Hematopoietic multipotent progenitor cell treated with erythropoietin and hydrocortisone succinate and interleukin-3 and kit ligand, for 4 days (in vitro differentiated cells): ENCODE data around the gene ZNF205.

ENCODE experiments used
- DNase-seq: peaks from one replicate; pipeline ENCODE4 v3.0.0-alpha.2; 2015

The ZNF205 gene

DNA sequence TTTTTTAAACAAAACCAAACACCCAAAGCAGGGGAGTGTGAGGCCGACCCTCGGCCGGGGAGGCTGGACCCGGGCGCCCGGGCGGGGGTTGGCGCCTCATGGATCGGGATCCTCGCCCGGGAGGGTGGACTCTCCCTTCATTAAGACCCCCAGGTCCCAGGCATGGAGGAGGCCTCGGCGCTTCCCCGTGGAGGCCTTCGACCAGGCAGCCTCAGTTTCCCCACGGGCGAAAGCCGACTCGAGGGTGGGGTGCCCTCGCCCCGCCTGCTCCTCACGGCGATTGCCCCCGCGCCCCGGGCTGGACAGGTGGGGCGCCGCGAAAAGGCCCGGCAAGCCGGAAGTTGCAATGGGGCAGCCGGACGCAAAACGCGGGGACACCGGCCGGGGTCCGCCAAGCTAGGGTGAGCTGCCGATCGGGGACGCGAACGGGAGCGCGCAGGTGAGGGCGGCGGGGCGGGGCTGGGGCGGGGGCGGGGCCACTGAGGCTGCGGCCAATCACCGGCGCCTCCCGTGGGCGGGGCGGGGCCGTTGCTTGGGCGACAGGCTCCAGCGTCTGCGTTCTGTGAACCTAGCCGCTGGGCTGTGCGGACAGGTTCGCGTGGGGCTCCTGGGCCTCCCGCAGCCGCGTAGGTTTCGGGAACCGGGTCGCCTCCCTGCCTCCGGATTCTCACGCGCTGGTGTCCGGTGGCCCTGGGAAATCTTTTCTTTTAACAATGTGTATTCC lies 6.0 kb upstream of the ZNF205 start:
- DNase-seq = peak; percentile 97

DNA sequence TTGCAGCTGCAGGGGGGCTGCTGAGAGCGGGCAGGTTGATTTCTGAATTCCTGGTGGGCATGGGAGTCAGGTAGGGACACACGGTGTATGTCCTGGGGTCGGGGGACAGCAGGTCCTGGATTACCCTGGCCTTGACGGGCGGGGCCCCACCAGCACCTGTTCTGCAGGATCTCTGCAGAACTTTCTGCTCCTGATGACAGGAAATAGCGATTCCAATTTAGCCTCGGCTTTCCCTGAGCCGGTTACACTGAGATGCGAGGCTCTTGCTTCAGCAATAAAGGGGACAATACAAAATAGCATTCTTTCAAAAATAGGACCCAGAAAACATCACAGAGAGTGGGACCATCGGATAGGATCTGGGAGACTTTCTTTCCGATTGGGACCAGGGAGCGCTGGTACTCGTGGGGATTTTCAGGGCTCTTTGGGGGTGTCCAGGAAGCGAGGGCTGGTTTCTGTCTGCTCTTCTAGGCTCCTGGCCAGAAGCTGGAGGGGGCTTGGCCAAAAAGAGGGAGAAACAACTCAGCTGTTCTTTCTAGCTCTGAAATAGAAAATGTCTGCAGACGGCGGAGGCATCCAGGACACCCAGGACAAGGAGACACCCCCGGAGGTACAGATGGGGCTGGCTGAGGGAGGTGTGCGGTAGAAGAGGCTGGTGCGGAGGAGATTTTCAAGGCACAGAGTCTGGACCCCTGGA lies 642 bp downstream of the ZNF205 start:
- no peak for DNase-seq

DNA sequence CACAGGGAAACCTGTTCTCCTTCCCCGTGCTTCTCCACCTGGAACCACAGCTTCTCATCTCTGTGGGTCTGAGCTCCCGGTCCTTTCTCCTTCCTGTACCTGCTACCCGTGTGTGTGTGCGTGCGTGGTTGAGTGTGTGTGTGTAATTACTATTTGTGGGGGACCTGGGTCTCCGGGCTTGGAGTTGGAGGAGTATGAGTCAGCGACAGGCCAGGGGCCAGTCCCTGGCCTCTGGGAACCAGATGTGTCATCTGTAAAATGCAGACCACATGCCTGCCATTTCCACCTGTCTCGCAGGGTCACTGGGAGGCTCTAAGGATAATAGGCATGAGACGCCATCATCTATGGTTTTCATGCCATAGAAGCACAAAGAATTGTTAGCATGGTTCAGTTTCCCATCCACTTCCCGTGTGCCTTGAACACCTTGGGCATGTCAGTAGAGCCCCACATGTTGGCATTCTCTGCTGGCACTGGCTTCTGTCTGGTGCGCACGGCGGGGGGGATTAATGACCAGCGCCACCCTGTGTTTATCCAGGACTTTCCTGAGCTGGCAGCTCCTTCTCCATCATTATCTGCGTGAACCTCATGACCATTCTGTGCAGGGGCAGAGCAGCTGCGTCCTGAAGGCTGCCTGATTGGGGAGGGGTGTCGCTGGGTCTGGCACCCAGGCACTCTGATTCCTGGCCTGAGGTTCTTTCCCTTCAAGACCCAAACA lies 1.5 kb downstream of the ZNF205 start:
- no peak for DNase-seq

DNA sequence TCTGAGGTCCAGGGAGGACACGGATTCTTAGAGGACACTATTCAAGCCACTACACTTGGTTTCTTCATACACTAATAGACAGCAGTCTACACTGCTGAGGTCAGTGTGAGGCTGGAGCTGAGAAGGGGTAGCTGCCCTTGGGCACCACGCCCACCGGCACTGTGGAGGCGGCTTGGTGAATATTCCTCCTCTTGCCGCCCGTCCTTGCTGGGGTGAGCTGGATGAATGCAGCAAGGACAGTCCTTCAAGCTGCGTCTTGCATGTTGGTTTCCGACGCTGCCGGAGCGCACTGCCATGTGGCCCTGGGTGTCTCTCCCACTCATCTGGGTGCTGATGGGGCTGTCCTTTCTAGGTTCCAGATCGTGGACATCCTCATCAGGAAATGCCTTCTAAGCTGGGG lies 2.6 kb downstream of the ZNF205 start:
- DNase-seq = no peak

DNA sequence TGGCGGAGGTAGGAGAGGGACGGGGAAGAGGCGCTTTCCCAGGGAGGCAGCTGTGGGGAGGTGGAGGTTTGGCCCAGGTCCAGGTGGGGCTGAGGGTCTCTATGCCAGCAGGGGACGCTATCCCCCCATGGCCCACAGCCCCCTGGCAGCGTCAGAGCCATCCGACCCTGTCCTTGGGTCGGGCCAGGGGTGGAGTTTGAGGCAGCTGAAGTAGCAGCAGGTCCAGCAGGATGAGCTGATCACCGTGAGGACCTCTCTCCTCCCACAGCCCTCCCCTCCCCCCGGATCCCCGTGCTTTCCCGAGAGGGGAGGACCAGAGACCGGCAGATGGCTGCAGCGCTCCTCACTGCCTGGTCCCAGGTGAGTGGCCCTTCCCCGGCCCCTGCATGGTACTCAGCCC lies 3.2 kb downstream of the ZNF205 start:
- no peak for DNase-seq

DNA sequence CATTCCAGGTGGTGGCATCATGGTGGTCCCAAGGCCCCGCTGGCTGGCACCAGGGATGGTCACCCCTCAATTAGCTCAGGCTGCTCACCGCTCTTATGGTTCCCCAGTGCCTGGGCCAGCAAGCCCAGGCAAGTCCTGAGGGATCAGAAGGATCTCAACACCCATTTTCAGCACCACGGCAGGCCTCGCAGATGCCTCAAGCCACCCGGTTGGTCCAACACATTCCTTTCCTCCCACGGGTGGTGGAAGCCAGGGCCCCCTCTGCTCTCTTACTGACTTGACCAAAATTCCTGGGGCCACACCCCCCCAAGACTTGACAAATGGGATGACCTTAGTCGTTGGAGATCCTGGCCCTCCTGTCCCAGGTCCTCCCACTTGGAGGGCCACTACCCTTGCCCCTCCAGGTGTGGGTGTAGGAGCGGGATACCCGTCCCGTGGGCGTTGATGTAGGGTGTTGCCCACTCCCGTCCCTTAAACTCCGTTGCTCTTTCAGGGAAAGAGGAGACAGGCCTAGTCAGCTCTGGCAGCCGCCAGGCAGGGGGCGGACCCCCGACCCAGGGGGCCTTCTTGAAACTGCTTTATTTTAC lies 5.9 kb downstream of the ZNF205 start:
- no peak for DNase-seq

DNA sequence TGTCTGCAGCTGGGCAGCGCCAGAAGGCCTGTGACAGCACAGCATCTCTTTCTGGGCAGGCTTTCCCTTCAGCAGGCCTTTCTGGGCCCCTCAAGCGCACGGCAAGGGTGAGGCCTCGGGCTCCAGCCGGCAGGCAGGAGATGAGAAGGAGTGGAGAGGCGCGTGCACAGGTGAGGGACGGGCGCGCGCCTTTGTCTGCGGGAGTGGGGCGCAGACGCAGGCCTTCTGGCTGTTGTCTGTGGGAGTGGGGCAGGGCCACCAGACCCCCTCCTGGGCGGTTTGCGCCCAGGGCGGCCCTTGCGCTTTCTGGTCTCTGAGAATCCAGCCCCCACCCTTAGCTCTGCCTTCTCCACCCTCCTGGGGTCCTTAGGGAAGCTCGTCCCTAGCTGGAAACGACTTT lies 6.5 kb downstream of the ZNF205 start:
- DNase-seq = no peak

DNA sequence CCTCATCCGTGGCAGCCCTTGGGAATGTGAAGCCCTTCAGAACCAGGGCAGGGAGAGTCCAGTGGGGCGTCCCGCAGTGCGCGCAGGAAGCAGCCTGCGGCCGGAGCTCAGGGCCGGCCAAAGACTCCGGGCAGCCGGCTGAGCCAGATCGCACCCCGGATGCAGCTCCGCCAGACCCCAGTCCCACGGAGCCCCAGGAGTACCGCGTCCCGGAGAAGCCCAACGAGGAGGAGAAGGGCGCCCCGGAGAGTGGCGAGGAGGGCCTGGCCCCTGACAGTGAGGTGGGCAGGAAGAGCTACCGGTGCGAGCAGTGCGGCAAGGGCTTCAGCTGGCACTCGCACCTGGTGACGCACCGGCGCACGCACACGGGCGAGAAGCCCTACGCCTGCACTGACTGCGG lies 6.9 kb downstream of the ZNF205 start:
- no peak for DNase-seq

DNA sequence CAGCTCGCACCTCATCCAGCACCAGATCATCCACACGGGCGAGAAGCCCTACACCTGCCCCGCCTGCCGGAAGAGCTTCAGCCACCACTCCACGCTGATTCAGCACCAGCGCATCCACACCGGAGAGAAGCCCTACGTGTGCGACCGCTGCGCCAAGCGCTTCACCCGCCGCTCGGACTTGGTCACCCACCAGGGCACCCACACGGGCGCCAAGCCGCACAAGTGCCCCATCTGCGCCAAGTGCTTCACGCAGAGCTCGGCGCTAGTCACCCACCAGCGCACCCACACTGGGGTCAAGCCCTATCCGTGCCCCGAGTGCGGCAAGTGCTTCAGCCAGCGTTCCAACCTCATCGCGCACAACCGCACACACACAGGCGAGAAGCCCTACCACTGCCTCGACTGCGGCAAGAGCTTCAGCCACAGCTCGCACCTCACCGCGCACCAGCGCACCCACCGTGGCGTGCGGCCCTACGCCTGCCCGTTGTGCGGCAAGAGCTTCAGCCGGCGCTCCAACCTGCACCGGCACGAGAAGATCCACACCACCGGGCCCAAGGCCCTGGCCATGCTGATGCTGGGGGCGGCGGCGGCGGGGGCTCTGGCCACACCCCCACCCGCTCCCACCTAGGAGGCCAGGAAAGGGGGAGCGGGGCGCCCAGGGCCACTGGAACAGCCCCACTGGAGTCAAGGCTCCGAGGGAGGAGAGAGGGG lies 7.5 kb downstream of the ZNF205 start:
- no peak for DNase-seq

DNA sequence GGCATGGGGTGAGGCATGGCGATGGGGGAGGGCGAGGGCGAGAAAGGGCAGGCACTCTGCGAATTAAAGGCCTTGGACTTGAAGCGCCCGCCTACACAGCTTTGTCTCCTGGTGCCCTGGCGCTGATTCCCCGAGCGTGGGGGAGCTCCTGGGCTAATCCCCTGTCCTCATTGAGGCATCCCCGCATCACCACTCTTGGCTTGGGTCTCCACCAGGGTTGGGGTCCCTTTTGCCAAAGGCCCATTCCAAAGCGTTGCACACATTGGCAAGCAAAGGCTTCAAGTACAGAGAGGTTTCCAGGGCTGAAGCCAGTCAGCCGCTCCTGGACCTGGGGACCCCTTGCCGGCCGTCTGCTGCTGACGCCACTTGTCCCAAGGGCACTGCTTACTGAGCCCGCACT lies 8.0 kb downstream of the ZNF205 start:
- no peak for DNase-seq

DNA sequence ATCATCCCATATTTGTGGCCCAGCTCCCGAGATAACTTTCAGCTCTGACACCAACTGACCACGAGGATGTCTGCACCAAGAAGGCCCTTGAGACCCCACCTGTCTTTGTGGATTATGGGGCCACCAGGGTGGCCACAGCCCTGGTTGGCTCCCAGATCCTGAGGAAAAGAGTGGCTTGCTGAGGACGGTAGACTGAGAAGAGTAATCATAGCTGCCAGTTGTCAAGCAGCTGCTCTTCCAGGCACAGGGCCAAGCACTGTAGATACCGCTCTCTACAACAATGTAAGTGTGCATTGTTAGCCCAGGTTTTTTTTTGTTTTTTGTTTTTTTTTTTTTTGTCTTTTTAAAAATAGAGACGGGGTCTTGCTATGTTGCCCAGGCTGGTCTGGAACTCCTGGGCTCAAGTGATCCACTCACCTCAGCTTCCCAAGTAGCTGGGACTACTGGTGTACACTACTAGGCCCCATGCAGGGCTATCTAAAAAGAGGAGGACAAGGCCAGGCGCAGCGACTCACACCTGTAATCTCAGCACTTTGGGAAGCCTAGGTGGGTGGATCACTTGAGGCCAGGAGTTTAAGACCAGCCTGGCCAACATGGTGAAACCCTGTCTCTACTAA lies 9.6 kb downstream of the ZNF205 start:
- DNase-seq = peak; percentile 65

DNA sequence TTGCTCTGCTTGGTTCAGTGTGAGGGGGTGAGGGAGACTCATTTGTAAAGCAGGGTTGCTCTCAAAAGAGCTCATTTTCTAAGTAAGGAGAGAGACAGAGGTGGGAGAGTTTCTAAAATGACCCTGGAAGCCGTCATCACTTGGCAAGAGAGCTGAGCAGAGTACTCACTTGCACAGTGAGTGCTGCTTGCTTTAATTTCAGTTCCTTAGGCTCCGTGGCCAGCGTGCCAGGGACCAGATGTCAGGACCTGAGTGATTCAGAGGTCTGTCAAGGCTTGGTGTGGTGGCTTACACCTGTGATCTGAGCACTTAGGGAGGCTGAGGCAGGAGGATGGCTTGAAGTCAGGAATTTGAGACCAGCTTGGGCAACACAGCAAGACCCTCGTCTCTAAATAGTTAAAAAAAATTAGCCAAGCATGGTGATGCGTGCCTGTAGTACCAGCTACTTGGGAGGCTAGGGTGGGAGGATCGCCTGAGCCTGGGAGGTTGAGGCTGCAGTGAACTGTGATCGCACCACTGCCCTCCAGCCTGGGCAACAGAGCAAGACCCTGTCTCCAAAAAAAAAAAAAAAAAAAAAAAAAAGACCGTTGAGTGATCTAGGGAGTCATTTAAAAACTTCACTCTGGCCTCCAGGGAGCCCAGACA lies 10.7 kb downstream of the ZNF205 start:
- DNase-seq = no peak

DNA sequence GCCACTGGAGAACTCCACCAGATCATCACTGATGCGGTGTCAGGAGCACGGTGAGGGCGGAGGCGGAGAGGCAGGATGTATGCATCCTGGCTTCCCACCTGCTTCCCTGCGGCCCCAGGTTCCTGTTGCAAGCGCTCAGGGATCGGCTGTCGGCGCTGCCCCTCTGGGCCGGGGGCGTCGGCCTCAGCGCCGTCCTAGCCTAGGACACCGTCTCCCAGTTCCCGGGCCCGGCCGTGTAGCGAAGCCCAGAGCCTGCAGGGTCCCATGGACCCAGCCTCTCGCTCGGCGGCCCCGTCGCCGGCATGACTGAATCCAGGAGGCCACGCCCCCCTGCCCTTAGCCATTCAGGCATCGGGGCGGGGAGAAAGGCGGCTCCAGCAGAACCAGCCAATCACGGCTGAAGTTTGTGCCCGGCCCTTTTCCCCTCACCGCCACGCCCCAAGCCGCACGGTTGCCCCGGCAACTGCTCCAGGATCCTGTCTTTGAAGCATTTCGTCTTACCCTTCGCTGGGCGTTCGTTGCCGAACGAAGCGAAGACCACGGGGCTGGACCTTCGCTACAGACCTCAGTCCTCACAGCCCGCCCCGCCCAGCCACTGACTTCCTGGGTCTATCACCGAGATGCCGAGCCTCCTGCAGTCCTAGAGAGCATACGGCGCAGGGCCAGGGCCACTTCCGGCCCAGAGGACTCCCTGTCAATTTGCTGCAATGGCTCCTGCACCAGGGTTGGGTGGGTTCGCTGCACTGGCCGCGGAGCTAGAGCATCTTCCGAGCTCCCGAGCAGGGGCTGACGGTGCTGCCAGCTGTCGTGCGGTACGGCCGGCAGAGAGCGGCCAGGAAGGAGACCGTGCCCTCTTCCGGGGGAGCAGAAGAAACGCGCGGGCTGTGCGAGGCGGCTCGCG lies 11.8 kb downstream of the ZNF205 start:
- peak; percentile 99 for DNase-seq

DNA sequence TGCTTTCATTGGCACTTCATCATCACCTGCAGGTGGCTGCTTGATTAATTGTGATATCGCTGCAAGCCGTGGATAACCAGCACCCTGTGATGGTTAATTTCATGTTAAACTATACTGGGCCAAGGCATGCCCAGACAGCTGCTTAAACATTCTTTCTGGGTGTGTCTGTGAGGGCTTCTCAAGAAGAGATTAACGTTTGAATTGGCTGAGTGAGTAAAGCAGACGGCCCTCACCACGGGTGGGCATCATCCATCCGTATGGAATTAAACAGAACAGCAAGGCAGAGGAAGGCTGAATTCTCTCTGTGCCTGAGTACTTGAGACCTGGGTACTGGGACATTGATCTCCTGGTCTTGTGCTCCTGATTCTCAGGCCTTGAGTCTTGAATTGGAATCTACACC lies 15.4 kb downstream of the ZNF205 start:
- DNase-seq = no peak

DNA sequence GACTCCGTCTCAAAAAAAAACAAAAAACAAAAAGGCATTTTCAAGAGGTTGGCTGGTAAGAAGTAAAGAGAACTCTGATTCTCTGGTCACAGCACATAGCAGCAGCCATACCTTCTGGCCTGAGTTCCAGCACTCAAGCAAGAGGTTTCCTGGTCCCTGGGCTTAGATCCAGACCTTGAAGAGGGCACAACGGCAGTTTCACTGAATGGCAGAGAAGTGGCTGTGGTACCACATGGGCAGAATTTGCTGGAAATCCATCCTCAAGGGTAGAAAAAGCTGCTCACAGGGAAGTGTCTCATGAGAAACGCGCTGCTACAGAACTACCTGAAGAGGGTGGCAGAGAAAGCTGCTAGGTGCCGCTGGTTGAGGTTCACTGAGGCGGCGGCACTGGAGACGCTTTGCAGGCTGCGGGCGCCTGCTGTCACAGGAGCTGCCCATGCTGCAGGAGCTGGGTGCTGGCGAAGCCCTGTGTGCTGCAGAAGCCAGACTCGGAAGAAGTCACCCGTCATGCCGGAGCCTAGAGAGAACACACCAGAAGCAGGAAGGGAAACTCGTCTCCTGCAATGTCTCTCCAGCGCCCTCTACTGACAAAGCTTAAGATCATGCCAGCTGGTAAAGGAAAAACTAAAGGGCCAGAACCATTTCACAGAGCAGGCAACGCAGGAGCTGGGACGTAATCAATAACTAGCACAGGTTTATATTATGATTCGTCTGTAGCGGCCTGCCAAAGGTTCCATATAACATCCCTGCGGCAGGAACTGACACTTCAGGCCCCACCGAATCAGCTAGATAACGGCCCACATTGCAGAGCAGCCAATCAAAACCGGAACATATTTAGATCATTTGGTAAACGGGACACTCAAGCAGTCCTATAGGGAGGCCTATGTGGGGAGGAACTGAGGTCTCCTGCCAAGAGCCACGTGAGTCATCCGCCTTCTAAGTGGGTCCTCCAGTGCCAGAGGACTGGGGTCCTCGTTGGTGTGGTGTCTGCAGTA lies 17.0 kb downstream of the ZNF205 start:
- DNase-seq = peak; percentile 95

DNA sequence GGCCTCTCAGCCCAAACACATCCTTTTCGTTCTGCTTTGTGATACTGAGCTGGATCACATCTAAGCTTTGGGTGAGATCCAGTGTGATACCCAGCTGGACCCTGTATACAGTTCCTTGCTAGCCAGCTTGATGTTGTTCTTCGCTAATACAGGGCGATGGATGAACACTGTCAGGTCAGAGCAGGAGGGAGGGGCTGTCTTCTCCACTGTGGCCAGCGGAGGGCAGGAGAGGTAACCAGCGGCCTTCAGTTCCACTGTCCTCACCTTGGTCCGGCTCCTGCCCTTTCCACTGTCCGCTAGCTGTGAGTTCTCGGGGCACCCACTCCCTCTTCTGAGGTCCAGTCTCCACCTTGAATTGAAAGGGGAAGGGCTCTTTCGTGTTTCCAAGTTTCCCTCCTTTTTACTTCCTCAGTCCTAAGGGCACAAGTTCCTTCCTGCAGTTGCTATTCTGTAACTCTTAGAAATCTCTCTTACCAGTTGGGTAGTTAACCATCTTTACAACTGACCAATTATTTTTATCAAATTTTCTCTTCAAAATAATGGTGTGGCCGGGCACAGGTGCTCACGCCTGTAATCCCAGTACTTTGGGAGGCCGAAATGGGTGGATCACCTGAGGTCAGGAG lies 19.5 kb downstream of the ZNF205 start:
- DNase-seq = peak; percentile 79

DNA sequence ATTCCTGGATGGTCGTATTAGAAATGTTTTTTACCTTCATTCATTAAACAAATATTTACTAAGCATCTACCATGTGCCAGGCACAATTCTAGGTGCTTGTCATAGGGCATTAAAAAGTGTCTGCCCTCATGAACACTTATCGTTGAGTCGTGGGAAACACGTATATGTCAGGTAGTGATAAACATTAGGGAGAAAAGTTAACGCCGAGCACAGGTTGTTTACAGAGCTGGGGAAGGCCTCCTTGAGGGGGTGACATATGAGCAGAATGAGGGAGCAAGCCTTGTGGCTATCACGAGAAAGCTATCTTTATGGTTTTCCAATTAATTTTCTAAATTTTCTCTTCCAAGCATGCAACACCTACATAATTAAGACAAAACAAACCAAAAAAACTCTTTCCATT lies 21.5 kb downstream of the ZNF205 start:
- DNase-seq = peak; percentile 28

DNA sequence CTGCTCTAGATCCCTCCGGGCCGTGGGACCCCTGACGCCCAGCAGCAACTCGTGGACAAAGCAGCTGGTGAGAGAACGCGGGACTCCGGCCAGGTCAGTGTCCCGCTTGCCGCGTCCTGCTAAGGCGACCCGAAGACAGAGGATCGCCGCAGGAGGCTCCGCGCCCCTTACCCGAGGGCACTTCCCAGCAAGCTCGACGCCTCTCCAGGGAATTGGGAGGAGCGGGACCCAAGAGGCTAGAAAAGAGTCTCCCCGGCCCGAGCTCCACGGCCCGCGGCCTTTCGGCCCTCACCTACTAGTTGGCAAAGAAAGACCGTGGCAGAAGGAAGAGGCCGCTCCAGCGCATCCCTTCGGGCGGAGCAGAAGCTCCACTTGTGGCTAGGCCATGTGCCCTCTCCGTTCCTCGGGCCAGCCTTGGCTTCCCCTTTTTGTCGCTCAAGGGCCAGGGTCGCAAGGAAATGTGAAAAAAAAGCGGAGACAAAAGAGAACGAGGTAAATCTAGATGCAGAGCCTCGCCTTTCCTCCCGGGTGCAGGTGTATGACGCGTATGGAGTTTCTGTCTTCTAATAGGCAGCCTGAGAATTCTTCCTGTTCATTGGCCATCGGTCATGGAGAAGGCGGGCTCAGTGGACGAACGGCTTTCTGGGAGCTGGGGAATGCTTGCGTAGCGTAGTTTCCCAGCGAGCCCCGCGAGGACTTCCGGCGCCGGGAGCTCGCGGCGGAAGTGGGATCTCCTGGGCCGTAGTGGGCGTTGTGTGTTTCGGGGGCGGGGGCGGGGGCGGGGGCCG lies 22.1 kb downstream of the ZNF205 start, which contains the start of gene ZNF213:
ZNF213 (plus strand) TSS at position 692 of the 788 bp plus-strand sequence. CDS start 2,252 bp downstream, outside the sequence.
- DNase-seq = peak; percentile 99
